ENCODE measurements around the gene DCUN1D2. TPM values are rescaled to one million over a fixed set of nuclear protein-coding genes. Genes with fewer than 3 reads are reported as not detected.

Gene DCUN1D2
- total RNA-seq, 1 donor from 2014 or later = 14.2 TPM

DNA sequence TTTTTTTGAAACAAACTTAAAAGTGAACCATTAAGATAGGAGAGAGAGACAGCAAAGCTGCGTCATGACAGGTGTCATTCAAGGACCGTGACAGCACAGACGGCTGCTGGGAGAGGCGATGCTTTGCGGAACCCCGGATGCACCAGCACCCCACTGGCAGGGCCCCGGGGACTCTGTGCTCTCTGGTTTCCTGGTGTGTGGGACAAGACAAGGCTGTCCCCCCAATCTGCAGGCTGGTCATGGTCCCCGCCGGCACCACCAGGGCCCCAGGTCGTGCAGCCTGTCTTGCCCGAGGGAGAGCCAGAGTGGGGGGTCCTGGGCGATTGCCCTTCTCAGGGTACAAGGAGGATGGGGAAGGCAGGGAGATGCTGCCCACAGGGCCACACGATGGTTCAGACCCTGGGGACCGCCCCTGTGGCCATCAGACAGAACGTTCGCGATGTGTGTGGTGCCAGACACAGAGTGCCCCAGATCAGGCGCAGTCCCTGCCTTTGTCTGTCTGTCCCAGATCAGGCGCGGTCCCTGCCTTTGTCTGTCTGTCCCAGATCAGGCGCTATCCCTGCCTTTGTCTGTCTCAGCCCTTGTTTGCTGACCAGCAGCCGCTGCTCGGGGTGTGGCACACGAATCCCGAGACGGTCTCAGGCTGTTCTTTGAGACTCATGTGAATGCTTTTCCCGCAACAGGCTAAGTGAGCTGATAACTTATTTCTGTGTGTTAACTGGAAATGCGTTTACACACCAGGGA is 73.3 kb downstream of the DCUN1D2 start:
- FAIRE-seq (peak; percentile 40), DNase-seq (ENCODE audit: low read depth) (no peak)
- no peak overlapping the region for H3K4me3 ChIP-seq (ENCODE audit: low read depth, low read length)
- no peaks in the 10 kb centered on the region for H3K36me3 ChIP-seq (ENCODE audit: control insufficient read depth, insufficient read depth, low read length)
- TF ChIP-seq, protein P1, sequence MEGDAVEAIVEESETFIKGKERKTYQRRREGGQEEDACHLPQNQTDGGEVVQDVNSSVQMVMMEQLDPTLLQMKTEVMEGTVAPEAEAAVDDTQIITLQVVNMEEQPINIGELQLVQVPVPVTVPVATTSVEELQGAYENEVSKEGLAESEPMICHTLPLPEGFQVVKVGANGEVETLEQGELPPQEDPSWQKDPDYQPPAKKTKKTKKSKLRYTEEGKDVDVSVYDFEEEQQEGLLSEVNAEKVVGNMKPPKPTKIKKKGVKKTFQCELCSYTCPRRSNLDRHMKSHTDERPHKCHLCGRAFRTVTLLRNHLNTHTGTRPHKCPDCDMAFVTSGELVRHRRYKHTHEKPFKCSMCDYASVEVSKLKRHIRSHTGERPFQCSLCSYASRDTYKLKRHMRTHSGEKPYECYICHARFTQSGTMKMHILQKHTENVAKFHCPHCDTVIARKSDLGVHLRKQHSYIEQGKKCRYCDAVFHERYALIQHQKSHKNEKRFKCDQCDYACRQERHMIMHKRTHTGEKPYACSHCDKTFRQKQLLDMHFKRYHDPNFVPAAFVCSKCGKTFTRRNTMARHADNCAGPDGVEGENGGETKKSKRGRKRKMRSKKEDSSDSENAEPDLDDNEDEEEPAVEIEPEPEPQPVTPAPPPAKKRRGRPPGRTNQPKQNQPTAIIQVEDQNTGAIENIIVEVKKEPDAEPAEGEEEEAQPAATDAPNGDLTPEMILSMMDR (IDR thresholded peaks at IDR 0.05; ENCODE audit: insufficient read depth, low read length, severe bottlenecking) = no peak
- H3K27me3 ChIP-seq (ENCODE audit: control insufficient read depth, insufficient read depth, low read length) = peaks cover 9% of the 10 kb centered on the region

DNA sequence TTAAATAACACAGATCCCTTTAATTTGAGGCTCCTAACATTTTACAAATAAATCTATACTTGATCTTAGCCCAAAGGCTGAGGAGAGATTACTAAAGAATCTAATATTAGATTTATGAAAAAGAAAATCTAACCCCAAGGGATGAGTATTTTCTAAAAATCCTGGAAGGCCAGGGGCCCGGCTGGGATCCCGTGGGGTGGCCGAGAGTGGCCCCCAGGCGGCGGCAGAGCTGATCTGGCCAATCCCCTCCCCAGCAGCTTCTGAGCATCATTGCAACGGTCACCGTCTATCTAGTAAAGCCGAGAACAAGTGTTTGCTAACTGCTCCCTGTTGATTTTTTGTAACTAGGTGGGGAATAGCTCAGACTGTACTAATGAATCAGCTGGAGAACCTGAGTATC is 74.7 kb downstream of the DCUN1D2 start:
- Histone ChIP-seq H3K27me3 (ENCODE audit: control insufficient read depth, insufficient read depth, low read length) (peaks cover 9% of the 10 kb centered on the region), H3K36me3 (ENCODE audit: control insufficient read depth, insufficient read depth, low read length) (no peaks in the 10 kb centered on the region), H3K4me3 (ENCODE audit: low read depth, low read length) (no peak overlapping the region)
- DNase-seq (ENCODE audit: low read depth) (no peak), FAIRE-seq (no peak)
- TF ChIP-seq, protein P1 (IDR thresholded peaks at IDR 0.05; ENCODE audit: insufficient read depth, low read length, severe bottlenecking) = no peak

DNA sequence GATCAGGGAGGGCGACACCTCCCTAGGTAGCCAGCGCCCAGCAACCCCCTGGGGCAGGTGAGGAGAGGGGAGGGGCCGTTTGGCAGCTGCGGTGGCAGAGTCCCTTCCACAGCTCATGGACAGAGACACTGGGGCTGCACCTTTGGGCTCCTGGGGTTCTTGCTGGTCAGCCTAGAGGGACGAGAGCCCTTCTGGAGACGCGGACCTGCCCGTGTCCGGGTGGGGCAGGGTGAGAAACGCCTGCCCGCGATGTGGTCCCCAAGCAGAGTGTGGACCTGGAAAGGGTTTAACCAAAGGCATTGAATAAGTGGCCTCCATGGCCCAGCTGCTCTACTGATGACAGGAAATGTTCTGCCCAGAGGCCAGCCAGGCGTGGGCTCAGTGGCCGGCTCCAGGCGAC is 75.5 kb downstream of the DCUN1D2 start:
- TF ChIP-seq, protein P1 (IDR thresholded peaks at IDR 0.05; ENCODE audit: insufficient read depth, low read length, severe bottlenecking) = no peak
- FAIRE-seq = no peak
- Histone ChIP-seq H3K36me3 (ENCODE audit: control insufficient read depth, insufficient read depth, low read length) (no peaks in the 10 kb centered on the region), H3K27me3 (ENCODE audit: control insufficient read depth, insufficient read depth, low read length) (peaks cover 9% of the 10 kb centered on the region), H3K4me3 (ENCODE audit: low read depth, low read length) (no peak overlapping the region)
- no peak for DNase-seq (ENCODE audit: low read depth)

DNA sequence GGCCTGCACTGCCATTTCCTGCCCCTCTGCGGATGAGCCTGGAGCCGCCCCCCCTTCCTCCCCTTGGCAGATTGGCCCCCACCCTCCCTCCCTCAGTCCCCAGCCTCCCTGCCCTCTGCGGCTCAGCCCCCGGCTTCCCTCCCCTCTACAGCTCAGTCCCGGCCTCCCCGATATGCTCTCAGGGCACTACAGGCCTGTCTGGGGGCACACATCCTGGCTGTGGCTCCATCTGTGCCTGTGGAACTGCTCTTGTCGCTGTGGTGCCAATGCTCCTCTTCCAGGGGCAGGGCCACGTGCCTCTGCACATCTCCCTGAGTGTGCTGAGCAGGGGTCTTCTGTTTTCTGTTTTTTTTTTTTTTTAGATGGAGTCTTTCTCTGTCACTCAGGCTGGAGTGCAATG is 76.2 kb downstream of the DCUN1D2 start:
- TF ChIP-seq, protein P1 (IDR thresholded peaks at IDR 0.05; ENCODE audit: insufficient read depth, low read length, severe bottlenecking) = no peak
- Histone ChIP-seq H3K27me3 (ENCODE audit: control insufficient read depth, insufficient read depth, low read length) (peaks cover 9% of the 10 kb centered on the region), H3K4me3 (ENCODE audit: low read depth, low read length) (no peak overlapping the region), H3K36me3 (ENCODE audit: control insufficient read depth, insufficient read depth, low read length) (no peaks in the 10 kb centered on the region)
- no peak for DNase-seq (ENCODE audit: low read depth)
- no peak for FAIRE-seq

DNA sequence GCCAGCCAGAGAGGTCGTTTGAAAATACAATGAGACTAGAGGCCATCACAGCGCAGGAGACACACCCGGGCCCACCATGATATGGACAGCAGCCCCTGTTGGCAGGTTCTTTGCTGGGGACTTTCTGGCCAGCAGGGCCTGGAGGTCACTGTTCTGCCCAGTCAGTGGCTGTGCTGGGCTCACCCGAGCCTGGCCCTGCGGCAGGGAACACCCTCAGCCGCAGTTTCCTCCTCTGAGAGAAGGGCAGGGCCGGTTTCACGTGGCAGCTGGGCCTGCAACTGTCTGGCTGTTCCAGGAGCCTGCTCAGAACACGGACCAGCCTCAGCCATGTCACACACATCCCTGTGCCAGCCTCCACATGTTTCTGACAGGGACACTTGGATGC is 76.6 kb downstream of the DCUN1D2 start:
- TF ChIP-seq, protein P1 (IDR thresholded peaks at IDR 0.05; ENCODE audit: insufficient read depth, low read length, severe bottlenecking) = no peak
- no peak for DNase-seq (ENCODE audit: low read depth)
- Histone ChIP-seq H3K36me3 (ENCODE audit: control insufficient read depth, insufficient read depth, low read length) (no peaks in the 10 kb centered on the region), H3K4me3 (ENCODE audit: low read depth, low read length) (no peak overlapping the region), H3K27me3 (ENCODE audit: control insufficient read depth, insufficient read depth, low read length) (peaks cover 9% of the 10 kb centered on the region)
- FAIRE-seq = no peak

Measured in bronchial epithelial cell (primary cell).